NCI-H2107 treated with DMSO at 0.1 percent for 48 hours (cell line): ENCODE results near the gene ADRA2A.

Experiments
- DNase-seq: peaks from one replicate; lab custom pipeline; 2025; ENCODE audit not compliant: unreplicated experiment; lab: John Stamatoyannopoulos, UW

Gene ADRA2A

DNA sequence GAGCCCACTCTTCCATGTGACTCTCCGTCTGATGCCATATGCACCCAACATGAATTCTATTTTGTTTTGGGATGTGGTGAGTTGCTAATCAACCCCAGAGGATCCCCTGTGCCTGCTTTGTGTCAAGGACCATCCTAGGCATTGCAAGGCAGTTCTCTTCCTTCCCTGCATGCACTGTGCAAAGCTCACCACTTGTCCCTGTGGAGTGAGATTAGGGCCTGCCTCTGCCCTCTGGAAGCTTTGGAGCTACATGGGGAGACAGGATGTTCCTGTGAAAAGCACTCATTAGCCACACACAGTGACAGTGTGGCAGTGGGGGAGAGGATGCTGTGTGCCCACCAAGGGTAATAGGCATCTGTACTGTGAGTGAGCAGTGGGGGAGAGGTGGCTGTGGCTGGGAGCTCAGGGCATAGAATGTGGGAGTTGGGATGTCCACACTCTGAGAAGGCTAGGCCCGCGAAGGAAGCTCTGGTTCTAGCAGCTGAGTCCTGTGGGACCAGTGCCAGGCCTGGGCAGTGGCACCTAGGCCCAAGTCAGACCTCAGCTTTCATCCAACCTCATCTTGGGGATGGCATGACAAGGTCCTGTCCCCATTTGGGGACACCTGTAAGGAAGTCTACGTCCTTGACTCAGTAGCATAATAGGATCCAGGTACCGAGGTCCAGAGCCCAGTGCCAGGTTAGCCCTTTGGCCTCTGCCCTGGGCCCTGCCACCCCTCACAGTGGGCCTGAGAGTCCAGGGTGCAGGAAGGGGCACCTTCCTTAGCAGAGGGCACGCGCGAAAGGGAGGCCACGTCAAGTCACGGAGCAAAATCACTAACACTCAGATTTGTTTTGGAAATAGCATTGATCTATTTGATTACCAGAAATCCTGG lies 6.6 kb downstream of the ADRA2A start:
- DNase-seq: no peak

DNA sequence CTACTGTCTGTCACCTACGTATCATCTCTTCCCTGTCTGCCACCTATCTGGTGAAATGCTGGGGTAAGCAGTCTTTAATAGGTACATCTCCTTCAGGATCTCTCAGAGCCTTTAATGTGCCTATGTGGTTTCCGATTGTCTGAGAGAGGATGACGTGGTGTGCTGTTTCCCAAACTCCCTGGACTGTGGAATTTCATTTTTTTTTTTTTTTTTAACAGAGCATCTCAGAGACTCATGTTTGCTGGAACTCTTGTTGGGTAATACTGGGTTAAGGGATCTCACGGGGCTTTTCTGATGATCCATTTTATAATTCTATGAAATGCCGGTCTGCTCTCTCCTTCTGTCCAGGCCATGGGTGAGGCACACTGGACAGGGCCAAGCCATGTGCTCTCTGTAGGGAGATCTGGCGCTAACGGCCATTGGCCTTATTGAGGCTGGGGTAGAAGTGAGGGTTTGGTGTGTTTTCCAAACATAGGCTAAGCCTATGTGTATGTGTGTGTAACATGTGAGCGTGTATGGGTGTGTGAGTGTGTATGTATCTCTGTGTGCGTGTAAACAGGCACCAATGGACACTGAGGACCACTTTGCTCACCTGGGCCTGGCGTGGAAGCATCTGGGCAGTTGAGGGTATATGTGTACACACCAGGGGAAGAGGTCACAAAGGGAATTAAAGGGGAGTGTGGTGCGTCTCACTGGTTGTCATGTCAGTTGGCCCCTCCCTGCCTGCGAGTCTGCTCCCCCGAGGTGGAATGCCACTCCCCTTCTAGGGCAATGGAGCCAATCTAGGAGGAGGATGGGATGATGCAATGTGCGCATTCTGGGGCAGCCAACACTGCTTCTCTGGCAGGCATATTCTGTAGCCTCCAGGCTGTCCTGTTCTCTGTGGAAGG lies 7.8 kb downstream of the ADRA2A start:
- DNase-seq: no peak

- DNase-seq: no peak
Measured at GRCh38 chr10:111085690-111086353, 9.0 kb downstream of the ADRA2A start.

DNA sequence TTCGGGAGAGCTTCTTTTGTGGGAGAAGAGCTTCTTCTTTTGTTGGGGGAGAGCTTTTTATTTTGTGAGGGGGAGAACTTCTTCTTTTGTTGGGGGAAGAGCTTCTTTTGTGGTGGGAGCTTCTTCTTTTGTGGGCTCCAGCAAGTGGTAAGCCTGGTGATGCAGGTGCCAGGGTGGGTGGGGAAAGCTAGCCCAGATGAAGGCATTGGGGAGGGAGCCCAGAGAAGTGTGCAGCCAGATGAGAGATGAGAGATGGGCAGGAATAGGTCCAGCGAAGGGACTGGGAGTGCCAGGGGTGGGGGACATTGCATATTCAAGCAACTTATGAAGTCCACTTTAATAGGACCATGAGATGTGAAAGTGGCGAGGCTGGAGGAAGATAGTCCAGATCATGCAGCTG lies 9.7 kb downstream of the ADRA2A start:
- DNase-seq: no peak

GRCh38 chr10:111087331-111087756 lies 10.5 kb downstream of the ADRA2A start:
- DNase-seq: no peak

- DNase-seq: no peak
Measured at GRCh38 chr10:111087968-111088505, 11.2 kb downstream of the ADRA2A start.

- no peak for DNase-seq
Measured at GRCh38 chr10:111089293-111089692, 12.5 kb downstream of the ADRA2A start.

GRCh38 chr10:111091833-111092232 lies 15.0 kb downstream of the ADRA2A start:
- no peak for DNase-seq

DNA sequence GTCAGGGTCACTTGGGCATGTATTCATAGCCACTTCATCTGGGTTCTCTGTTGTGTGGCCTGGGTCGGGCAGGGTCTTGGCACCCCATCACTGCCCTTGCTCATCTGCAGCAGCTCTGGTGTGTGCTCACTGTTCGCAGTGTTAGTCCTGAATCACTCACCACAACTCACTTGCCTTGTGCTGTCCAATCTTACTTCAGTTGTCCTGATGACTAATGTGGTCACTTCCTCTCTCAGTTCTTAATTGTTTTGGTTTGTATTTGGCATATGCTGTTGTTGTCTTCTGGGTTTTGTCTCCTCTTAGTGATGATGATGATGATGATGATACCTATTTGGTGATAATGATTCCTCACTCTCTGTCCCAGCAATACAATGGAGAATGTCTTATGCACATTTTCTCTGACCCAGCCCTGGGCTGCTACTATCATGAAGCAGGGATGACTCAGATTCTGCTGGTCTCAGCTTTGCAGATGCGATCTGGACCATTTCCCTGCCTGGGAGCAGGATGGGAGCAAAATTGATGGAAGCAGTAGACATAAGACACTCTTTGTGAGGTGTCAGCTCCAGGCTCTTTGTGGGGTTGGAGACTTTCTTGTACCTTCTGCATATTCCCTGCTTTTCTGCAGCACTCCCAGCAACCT lies 17.0 kb downstream of the ADRA2A start:
- no peak for DNase-seq

GRCh38 chr10:111098679-111099437 lies 22.0 kb downstream of the ADRA2A start:
- DNase-seq: no peak

DNA sequence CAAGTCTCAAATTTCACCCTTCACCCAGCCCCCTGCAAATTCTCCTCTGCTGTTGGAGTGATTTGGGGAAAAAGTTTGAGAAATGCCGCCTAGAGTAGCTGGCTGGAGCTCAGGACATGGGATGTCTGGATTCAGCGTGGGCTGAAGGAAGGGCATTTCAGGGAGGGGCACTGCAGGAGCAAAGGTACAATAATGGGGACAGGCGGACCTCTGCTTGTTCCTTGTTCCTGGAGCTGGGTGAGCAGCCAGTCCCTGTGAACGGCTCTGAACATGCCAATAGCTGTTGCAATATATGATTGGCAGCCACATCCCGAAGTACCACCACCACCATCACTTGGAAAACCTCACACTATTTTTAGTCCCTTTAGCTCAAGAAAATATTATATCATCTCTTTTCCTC lies 23.4 kb downstream of the ADRA2A start:
- no peak for DNase-seq

GRCh38 chr10:111101796-111102195 lies 25.0 kb downstream of the ADRA2A start:
- no peak for DNase-seq

GRCh38 chr10:111102359-111102837 lies 25.6 kb downstream of the ADRA2A start:
- DNase-seq: no peak

DNA sequence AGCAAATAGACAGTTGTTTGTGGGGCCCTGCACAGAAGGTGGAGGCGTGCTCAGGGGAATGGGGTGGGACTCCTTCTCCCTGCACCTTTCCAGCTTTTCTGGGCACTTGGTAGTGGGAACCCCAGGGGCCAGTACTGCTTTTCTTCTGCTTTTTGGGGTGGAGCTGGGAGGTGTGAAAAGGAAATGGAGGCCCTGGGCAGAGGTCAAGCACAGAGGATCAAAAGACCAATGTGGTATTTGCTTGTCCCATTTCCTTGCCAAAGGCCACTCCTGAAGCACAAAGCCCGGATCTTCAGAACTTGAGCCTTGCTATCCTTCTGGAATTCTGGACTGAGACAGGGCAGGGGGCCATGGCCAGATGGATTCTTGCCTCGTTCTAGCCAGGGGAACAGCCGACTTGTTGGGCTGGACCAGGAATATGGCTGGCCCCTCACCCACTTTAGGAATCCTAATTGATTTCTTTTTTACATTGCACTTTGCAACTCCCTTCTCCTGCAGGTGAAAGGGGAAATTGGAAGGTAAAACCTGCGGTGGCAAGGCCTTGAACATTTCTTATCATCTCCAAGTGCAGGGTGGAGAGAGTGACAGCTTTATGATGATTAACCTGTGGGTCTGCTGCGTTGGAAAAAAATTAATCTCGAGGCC lies 26.5 kb downstream of the ADRA2A start:
- DNase-seq: no peak

GRCh38 chr10:111104811-111105210 lies 28.0 kb downstream of the ADRA2A start:
- no peak for DNase-seq

DNA sequence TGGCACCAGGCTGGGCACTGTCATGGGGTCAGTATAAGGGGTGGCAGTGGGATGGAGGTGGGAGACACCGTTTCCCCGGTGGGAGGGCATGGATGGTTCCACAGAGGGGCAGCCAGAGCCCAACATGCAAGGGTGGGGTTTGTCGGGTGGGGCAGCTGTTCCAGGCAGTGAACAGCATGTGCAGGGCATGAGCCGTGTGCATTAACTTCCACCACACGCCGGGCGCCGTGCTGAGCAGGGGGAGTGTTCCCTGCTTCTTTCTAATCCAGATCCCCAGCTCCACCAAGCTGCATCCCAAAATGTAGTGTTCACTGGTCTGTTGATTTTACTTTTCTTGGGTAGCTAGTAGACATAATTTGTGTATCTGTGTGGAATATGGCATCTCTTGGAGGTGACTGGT lies 29.3 kb downstream of the ADRA2A start:
- no peak for DNase-seq

DNA sequence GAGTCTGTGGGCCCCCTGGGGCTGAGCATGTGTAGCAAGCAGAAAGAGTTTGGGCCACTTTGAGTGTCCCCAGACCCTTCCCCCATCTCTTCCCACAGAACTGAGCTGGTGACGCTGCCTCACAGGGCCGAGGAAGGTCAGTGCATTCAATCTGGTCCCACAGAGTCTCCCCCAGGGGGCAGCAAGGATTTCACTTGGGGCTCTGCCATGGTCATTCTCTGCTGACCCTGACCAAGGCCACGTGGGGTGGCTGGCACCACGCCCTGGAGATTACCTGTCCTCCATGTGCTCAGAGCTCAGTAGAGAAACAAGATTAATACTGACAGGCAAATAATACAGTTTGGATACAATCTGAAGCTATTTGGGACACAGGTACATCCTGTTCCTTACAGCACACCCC lies 30.2 kb downstream of the ADRA2A start:
- DNase-seq: no peak

GRCh38 chr10:111107846-111108245 lies 31.0 kb downstream of the ADRA2A start:
- no peak for DNase-seq

- no peak for DNase-seq
Measured at GRCh38 chr10:111108441-111108840, 31.6 kb downstream of the ADRA2A start.
